Measurements from ENCODE around the gene NFIX. TPM values are rescaled to one million over a fixed set of nuclear protein-coding genes. Genes with fewer than 3 reads are reported as not detected.

NFIX gene
- total and polyA plus RNA-seq, 2 of the 13 experiments (the other 11 are each of a cell fraction or from before 2014, with no cell fraction given): 3.4 to 5.4 TPM

DNA sequence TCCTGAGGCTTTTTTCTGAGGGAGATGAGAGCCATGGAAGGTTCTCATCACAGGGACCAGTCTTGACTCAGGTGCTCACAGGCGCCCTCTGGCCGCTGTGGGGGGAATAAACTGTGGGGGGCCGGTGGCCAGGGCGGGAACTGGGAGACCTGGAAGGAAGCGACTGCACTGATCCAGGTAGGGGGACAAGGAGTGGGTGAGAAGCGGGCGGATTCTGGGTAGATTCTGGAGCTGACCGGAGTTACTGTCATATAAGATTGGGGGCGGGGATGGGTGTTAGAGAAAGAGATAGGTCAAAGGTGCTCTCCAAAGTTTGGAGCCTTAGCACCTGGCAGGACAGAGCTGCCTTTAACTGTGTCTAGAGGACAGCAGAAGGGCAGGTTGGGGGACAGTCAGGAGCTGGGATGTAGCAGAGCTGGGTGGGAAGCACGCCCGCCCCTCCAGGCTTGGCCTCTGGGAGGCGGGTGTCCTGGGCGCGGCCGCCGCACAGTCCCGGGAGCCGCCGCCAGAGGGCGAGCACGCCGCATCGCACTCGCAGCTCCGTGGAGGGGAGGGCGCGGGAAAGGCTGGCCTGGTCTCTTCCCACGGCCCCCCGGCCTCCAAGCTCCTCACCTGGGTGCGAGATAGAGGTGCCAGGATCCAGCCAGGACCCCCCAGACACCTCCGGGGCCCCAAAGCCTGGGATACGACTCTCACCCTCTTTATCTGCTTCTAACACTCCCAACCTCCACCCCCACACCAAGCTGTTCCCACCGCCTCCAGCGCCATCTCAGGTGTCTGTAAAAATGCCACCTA lies 30.1 kb upstream of the NFIX start (continued):
- TF ChIP-seq NONO (IDR thresholded peaks at IDR 0.05): no peak
- no peak; the same call in 1 of the 2 replicates for TF ChIP-seq NONO (CRISPR knock-in tag; conservative IDR thresholded peaks at IDR 0.05)
- peak; percentile 43; the same call in 1 of the 2 replicates for TF ChIP-seq ZNF709 (CRISPR knock-in tag; IDR thresholded peaks at IDR 0.05)
- TF ChIP-seq AGO2 (optimal IDR thresholded peaks at IDR 0.05; ENCODE audit: low read depth, low read length): no peak
- TF ChIP-seq ZNF207 (IDR thresholded peaks at IDR 0.05; ENCODE audit: borderline replicate concordance): no peak
- TF ChIP-seq, protein P1, sequence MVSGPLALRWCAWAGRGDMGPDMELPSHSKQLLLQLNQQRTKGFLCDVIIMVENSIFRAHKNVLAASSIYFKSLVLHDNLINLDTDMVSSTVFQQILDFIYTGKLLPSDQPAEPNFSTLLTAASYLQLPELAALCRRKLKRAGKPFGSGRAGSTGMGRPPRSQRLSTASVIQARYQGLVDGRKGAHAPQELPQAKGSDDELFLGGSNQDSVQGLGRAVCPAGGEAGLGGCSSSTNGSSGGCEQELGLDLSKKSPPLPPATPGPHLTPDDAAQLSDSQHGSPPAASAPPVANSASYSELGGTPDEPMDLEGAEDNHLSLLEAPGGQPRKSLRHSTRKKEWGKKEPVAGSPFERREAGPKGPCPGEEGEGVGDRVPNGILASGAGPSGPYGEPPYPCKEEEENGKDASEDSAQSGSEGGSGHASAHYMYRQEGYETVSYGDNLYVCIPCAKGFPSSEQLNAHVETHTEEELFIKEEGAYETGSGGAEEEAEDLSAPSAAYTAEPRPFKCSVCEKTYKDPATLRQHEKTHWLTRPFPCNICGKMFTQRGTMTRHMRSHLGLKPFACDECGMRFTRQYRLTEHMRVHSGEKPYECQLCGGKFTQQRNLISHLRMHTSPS (CRISPR knock-in tag; IDR thresholded peaks at IDR 0.05; ENCODE audit: low read depth): peak; percentile 26; the same call in 1 of the 2 replicates
- peak; percentile 35; the same call in 1 of the 2 replicates for TF ChIP-seq ZNF331 (CRISPR knock-in tag; IDR thresholded peaks at IDR 0.05)
- TF ChIP-seq ZIK1 (CRISPR knock-in tag; IDR thresholded peaks at IDR 0.05; ENCODE audit: borderline replicate concordance, low read depth): no peak
- TF ChIP-seq ZMYM2 (CRISPR knock-in tag; IDR thresholded peaks at IDR 0.05): peak; percentile 82; the same call in 1 of the 2 replicates
- TF ChIP-seq ZSCAN9 (CRISPR knock-in tag; IDR thresholded peaks at IDR 0.05; ENCODE audit: borderline replicate concordance): no peak
- TF ChIP-seq ZNF30 (CRISPR knock-in tag; IDR thresholded peaks at IDR 0.05): no peak
- no peak for TF ChIP-seq ELF3 (CRISPR knock-in tag; IDR thresholded peaks at IDR 0.05)
- TF ChIP-seq, protein P2, sequence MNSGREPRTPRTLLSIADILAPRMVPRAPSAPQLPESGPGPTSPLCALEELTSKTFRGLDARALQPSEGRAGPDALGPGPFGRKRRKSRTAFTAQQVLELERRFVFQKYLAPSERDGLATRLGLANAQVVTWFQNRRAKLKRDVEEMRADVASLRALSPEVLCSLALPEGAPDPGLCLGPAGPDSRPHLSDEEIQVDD (CRISPR knock-in tag; IDR thresholded peaks at IDR 0.05; ENCODE audit: borderline replicate concordance): no peak
- TF ChIP-seq, protein P3, sequence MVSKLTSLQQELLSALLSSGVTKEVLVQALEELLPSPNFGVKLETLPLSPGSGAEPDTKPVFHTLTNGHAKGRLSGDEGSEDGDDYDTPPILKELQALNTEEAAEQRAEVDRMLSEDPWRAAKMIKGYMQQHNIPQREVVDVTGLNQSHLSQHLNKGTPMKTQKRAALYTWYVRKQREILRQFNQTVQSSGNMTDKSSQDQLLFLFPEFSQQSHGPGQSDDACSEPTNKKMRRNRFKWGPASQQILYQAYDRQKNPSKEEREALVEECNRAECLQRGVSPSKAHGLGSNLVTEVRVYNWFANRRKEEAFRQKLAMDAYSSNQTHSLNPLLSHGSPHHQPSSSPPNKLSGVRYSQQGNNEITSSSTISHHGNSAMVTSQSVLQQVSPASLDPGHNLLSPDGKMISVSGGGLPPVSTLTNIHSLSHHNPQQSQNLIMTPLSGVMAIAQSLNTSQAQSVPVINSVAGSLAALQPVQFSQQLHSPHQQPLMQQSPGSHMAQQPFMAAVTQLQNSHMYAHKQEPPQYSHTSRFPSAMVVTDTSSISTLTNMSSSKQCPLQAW (CRISPR knock-in tag; IDR thresholded peaks at IDR 0.05): peak; percentile 39; the same call in 1 of the 2 replicates
- 0 out of 2 replicates have a peak, but pooled peaks have one; percentile 37 for TF ChIP-seq TBX3 (IDR thresholded peaks at IDR 0.05; ENCODE audit: borderline replicate concordance)
- 0 out of 2 replicates have a peak, but pooled peaks have one; percentile 59 for TF ChIP-seq ZNF747 (CRISPR knock-in tag; IDR thresholded peaks at IDR 0.05; ENCODE audit: borderline replicate concordance)
- TF ChIP-seq, protein P4, sequence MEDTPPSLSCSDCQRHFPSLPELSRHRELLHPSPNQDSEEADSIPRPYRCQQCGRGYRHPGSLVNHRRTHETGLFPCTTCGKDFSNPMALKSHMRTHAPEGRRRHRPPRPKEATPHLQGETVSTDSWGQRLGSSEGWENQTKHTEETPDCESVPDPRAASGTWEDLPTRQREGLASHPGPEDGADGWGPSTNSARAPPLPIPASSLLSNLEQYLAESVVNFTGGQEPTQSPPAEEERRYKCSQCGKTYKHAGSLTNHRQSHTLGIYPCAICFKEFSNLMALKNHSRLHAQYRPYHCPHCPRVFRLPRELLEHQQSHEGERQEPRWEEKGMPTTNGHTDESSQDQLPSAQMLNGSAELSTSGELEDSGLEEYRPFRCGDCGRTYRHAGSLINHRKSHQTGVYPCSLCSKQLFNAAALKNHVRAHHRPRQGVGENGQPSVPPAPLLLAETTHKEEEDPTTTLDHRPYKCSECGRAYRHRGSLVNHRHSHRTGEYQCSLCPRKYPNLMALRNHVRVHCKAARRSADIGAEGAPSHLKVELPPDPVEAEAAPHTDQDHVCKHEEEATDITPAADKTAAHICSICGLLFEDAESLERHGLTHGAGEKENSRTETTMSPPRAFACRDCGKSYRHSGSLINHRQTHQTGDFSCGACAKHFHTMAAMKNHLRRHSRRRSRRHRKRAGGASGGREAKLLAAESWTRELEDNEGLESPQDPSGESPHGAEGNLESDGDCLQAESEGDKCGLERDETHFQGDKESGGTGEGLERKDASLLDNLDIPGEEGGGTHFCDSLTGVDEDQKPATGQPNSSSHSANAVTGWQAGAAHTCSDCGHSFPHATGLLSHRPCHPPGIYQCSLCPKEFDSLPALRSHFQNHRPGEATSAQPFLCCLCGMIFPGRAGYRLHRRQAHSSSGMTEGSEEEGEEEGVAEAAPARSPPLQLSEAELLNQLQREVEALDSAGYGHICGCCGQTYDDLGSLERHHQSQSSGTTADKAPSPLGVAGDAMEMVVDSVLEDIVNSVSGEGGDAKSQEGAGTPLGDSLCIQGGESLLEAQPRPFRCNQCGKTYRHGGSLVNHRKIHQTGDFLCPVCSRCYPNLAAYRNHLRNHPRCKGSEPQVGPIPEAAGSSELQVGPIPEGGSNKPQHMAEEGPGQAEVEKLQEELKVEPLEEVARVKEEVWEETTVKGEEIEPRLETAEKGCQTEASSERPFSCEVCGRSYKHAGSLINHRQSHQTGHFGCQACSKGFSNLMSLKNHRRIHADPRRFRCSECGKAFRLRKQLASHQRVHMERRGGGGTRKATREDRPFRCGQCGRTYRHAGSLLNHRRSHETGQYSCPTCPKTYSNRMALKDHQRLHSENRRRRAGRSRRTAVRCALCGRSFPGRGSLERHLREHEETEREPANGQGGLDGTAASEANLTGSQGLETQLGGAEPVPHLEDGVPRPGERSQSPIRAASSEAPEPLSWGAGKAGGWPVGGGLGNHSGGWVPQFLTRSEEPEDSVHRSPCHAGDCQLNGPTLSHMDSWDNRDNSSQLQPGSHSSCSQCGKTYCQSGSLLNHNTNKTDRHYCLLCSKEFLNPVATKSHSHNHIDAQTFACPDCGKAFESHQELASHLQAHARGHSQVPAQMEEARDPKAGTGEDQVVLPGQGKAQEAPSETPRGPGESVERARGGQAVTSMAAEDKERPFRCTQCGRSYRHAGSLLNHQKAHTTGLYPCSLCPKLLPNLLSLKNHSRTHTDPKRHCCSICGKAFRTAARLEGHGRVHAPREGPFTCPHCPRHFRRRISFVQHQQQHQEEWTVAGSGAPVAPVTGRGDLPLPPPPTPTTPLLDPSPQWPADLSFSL (CRISPR knock-in tag; IDR thresholded peaks at IDR 0.05): 0 out of 2 replicates have a peak, but pooled peaks have one; percentile 42
- TF ChIP-seq CREM (IDR thresholded peaks at IDR 0.05): no peak
- TF ChIP-seq CREM (CRISPR knock-in tag; IDR thresholded peaks at IDR 0.05): no peak
- TF ChIP-seq GZF1 (CRISPR knock-in tag; IDR thresholded peaks at IDR 0.05): no peak
